GM12874 (cell line): ENCODE data around the gene GALNT12.
A peak's percentile ranks its signal among the peaks of the same experiment; 100 is the strongest.

Experiments used
- TF ChIP-seq, protein P1 (sequence below): IDR thresholded peaks from 2 replicates; pipeline ENCODE4 v1.5.1; 2011; ENCODE audit warnings: low read depth, mild to moderate bottlenecking, control low read depth, low read length, moderate library complexity; ENCODE audit not compliant: insufficient read depth

Gene GALNT12

GRCh38 chr9:98791608-98792490 lies 15.6 kb upstream of the GALNT12 start:
- TF ChIP-seq, protein P1, sequence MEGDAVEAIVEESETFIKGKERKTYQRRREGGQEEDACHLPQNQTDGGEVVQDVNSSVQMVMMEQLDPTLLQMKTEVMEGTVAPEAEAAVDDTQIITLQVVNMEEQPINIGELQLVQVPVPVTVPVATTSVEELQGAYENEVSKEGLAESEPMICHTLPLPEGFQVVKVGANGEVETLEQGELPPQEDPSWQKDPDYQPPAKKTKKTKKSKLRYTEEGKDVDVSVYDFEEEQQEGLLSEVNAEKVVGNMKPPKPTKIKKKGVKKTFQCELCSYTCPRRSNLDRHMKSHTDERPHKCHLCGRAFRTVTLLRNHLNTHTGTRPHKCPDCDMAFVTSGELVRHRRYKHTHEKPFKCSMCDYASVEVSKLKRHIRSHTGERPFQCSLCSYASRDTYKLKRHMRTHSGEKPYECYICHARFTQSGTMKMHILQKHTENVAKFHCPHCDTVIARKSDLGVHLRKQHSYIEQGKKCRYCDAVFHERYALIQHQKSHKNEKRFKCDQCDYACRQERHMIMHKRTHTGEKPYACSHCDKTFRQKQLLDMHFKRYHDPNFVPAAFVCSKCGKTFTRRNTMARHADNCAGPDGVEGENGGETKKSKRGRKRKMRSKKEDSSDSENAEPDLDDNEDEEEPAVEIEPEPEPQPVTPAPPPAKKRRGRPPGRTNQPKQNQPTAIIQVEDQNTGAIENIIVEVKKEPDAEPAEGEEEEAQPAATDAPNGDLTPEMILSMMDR: no peak

DNA sequence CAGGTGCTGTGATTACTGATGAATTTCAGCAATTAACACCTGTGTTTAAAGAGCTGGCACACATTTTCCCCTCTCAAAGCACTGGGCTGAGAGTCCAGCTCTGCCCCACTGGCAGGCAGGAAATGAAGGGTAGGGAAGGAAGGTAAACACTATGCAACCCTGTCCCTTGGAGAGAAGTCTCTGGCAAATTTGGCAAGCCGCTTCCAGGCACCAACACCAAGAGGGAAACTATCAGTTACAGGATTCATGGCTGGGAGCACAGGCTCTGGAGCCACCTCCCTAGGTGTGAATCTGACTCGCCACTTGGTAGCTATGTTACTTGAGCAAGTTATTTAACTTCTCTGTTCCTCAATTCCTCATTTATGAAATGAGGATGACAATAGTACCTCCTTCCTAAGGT lies 14.4 kb upstream of the GALNT12 start:
- TF ChIP-seq, protein P1: no peak

DNA sequence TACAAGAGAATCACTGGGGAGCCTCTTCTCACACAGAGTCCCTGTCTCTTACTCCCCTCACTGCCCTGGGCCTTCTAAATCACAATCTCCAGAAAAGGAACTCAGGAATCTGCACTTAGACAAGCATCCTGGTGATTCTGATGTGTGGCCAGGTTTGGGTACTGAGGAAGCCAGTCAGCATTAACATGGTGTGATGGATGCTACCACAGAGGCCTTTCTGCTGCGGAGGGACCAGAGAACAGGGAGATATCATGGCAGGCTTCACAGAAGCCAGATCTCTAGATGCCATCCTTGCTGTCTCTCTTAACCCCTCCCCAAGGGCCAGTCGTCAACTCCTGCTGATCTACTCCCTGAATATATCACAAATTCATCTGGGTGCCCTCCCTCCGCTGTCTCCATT lies 12.7 kb upstream of the GALNT12 start:
- TF ChIP-seq, protein P1: no peak

DNA sequence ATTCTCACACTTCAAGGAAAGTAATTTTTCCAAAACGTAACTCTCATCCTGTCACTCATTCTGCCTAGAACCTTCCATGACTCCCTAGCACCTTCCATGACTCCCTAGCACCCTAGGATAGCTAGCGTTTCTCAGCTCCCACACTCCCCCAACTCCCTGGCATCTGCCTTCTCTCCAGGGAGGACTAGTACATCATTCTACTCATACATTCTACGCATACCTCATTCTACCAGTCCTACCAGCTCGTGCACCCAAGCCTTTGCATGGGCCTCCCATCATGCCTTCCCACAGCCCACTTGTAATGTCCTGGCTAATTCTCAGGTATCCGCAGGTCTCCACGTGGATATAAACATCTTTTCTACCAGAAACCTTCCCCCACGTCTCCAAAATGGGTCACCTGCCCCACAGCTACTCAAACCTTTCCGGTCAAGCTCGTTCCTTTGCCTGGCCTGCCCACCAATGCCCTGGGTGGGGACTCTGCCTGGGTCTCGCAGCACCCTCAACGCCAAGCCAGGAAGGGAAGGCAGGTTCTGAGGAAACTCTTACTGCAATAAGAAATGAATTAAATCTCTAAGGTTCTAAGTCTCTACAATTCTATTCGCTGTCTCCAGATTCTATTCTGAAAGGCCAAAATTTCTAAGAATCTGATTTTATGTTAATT lies 12.0 kb upstream of the GALNT12 start:
- TF ChIP-seq, protein P1: no peak

- TF ChIP-seq, protein P1: no peak
Measured at GRCh38 chr9:98795970-98796363, 11.5 kb upstream of the GALNT12 start.

GRCh38 chr9:98796364-98797101 lies 10.9 kb upstream of the GALNT12 start, which contains the start of gene ANKS6:
ANKS6 (minus strand) TSS chr9:98796555; CDS start chr9:98796491, 64 bp downstream.
- TF ChIP-seq, protein P1: peak; percentile 39; the same call in 1 of the 2 replicates

DNA sequence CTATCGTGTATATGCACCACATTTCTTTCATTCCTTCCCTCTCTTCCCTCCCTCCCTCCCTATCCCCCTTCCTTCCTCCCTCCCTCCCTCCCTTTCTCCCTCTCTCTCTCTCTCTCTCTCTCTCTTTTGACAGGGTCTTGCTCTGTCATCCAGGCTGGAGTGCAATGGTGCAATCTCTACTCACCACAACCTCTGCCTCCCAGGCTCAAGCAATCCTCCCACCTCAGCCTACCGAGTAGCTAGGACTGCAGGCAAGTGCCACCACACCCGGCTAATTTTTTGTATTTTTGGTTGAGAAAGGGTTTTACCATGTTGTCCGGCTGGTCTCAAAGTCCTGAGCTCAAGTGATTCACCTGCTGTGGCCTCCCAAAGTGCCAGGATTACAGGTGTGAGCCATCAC lies 10.0 kb upstream of the GALNT12 start:
- TF ChIP-seq, protein P1: no peak
